HFFc6 (cell line): ENCODE data around the gene ZC3H7B. TPM values are rescaled to one million over a fixed set of nuclear protein-coding genes. Genes with fewer than 3 reads are reported as not detected.

Experiments used
- DNase-seq: peaks from one replicate; pipeline ENCODE4 v3.0.0-alpha.2; 2018
- H3K27ac Mint-ChIP-seq: 2 replicates; pipeline ENCODE4 v1.8.0; 2020; ENCODE audit warnings: mild to moderate bottlenecking, mixed read lengths
- H3K27me3 Mint-ChIP-seq: 2 replicates; pipeline ENCODE4 v1.8.0; 2021; ENCODE audit warnings: mild to moderate bottlenecking, moderate library complexity, mixed read lengths; ENCODE audit not compliant: insufficient read depth
- H3K36me3 Mint-ChIP-seq: 2 replicates; pipeline ENCODE4 v1.8.0; 2021; ENCODE audit warnings: low read depth, mixed read lengths
- H3K4me1 Mint-ChIP-seq: 2 replicates; pipeline ENCODE4 v1.8.0; 2020; ENCODE audit warnings: low read depth, mixed read lengths
- H3K4me3 Mint-ChIP-seq: 2 replicates; pipeline ENCODE4 v1.8.0; 2020; ENCODE audit warnings: mild to moderate bottlenecking, moderate library complexity, mixed read lengths
- H3K9me3 Mint-ChIP-seq: 2 replicates; pipeline ENCODE4 v1.8.0; 2020; ENCODE audit warnings: mild to moderate bottlenecking, mixed read lengths
- total RNA-seq, 6 experiments: library from RNA; stranded (reverse); fragmentation: NEBNext Ultra II Directional; extraction: Animal tissue kit (Norgen Biotek cat#: 25700); gene quantifications; 2 replicates in 1 of 6; 3 replicates in 5 of 6; pipeline ENCODE4 v1.2.3, GENCODE V29; 2021
- TF ChIP-seq, protein P1 (sequence below): fragments of 200-600 bp; sonication (generic); IDR thresholded peaks from 2 replicates; pipeline ENCODE4 v1.5.0; 2021; ENCODE audit warnings: antibody characterized with exemption, mild to moderate bottlenecking

The ZC3H7B gene
- total RNA-seq, 6 experiments from 2014 or later = 108 to 137 (median 130) TPM

GRCh38 chr22:41352058-41352457 is 50.7 kb downstream of the ZC3H7B start:
- Mint-ChIP-seq H3K27me3 (peaks cover 4% of the 10 kb centered on the region; the same call in 1 of the 2 replicates), H3K4me3 (no peak overlapping the region), H3K4me1 (peaks cover 24% of the 10 kb centered on the region), H3K9me3 (no peaks in the 10 kb centered on the region), H3K36me3 (peaks cover 30% of the 10 kb centered on the region), H3K27ac (peak overlapping the region; percentile 50)
- peak; percentile 33 for DNase-seq
- TF ChIP-seq, protein P1, sequence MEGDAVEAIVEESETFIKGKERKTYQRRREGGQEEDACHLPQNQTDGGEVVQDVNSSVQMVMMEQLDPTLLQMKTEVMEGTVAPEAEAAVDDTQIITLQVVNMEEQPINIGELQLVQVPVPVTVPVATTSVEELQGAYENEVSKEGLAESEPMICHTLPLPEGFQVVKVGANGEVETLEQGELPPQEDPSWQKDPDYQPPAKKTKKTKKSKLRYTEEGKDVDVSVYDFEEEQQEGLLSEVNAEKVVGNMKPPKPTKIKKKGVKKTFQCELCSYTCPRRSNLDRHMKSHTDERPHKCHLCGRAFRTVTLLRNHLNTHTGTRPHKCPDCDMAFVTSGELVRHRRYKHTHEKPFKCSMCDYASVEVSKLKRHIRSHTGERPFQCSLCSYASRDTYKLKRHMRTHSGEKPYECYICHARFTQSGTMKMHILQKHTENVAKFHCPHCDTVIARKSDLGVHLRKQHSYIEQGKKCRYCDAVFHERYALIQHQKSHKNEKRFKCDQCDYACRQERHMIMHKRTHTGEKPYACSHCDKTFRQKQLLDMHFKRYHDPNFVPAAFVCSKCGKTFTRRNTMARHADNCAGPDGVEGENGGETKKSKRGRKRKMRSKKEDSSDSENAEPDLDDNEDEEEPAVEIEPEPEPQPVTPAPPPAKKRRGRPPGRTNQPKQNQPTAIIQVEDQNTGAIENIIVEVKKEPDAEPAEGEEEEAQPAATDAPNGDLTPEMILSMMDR = no peak

GRCh38 chr22:41353862-41354575 is 52.7 kb downstream of the ZC3H7B start:
- Mint-ChIP-seq H3K36me3 (peaks cover 30% of the 10 kb centered on the region), H3K4me1 (peaks cover 24% of the 10 kb centered on the region), H3K4me3 (no peak overlapping the region), H3K27me3 (peaks cover 1% of the 10 kb centered on the region; the same call in 1 of the 2 replicates), H3K27ac (no peak overlapping the region; the same call in 1 of the 2 replicates), H3K9me3 (no peaks in the 10 kb centered on the region)
- TF ChIP-seq, protein P1 = no peak
- DNase-seq = no peak

DNA sequence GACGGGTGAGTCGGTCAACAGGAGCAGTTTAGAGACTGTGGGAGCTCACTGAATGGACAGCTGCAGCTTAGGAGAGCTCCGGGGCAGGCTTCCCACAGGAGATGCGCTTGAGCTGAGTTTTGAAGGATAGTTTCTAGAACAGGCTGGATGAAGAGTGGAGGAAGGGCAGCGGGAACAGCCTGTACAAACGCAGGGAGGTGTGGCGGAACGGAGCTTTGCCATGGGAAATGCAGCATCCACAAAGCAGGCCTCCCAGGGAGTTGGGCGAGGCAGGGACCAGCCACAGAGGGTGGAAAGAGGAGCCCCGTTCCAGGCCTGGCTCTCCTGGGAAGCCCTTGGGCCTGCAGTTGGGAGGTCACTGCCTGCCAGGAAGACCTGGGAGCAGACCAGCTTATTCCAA is 53.7 kb downstream of the ZC3H7B start:
- TF ChIP-seq, protein P1 = no peak
- peaks cover 1% of the 10 kb centered on the region for H3K27me3 Mint-ChIP-seq
- H3K27ac Mint-ChIP-seq = no peak overlapping the region
- H3K4me3 Mint-ChIP-seq = no peak overlapping the region
- peaks cover 19% of the 10 kb centered on the region for H3K4me1 Mint-ChIP-seq
- H3K36me3 Mint-ChIP-seq = peaks cover 33% of the 10 kb centered on the region
- H3K9me3 Mint-ChIP-seq = no peaks in the 10 kb centered on the region
- no peak for DNase-seq

- Mint-ChIP-seq H3K9me3 (no peaks in the 10 kb centered on the region), H3K4me1 (peaks cover 10% of the 10 kb centered on the region), H3K27me3 (peaks cover 1% of the 10 kb centered on the region), H3K27ac (no peak overlapping the region), H3K36me3 (peaks cover 29% of the 10 kb centered on the region), H3K4me3 (no peak overlapping the region)
- TF ChIP-seq, protein P1 = no peak
- no peak for DNase-seq
Measured at GRCh38 chr22:41355895-41356294, 54.6 kb downstream of the ZC3H7B start.

DNA sequence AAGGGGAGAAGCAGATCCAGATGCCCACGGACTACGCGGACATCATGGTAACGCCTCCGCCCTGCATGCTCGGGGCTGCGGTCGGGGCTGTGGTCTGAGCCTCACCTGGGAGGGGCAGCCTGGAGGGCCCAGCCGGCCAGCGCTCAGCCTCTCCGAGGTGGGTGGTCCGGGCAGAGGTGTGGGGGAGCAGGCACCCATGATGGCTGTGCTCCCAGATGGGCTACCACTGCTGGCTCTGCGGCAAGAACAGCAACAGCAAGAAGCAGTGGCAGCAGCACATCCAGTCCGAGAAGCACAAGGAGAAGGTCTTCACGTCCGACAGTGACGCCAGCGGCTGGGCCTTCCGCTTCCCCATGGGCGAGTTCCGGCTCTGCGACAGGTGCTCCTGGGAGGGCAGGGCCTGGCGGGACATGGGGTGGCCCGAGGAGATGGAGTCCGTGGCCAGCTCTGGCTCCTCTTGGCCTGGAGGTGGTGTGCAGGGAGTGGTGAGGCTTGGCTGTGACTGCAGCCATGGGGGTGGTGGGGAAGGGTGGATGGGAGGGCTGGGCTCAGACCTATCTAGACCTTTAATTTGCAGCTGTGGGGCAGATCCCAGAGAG is 55.2 kb downstream of the ZC3H7B start:
- Mint-ChIP-seq H3K27ac (no peak overlapping the region), H3K27me3 (peaks cover 3% of the 10 kb centered on the region; the same call in 1 of the 2 replicates), H3K36me3 (peaks cover 29% of the 10 kb centered on the region), H3K4me1 (peaks cover 9% of the 10 kb centered on the region), H3K9me3 (no peaks in the 10 kb centered on the region; the same call in 1 of the 2 replicates), H3K4me3 (no peak overlapping the region)
- TF ChIP-seq, protein P1 = no peak
- DNase-seq = no peak
